SU-DHL-6 (cell line): Measurements from ENCODE around the gene FAM98C.

ENCODE experiments used
- EZH2phosphoT487 ChIP-seq: fragments of 200-600 bp; sonication (generic), shearing (Covaris generic); conservative IDR thresholded peaks from 2 replicates; pipeline ENCODE4 v1.6.1; 2018; ENCODE audit warnings: mild to moderate bottlenecking, antibody characterized with exemption, low read length, moderate library complexity, mixed read lengths
- TF ChIP-seq, protein P1 (sequence below): fragments of 200-600 bp; sonication (generic); IDR thresholded peaks from one replicate; pipeline ENCODE4 v1.5.1; 2017; ENCODE audit warnings: antibody characterized with exemption, mild to moderate bottlenecking, low read length, moderate library complexity; ENCODE audit not compliant: insufficient read depth, poor library complexity, severe bottlenecking

DNA sequence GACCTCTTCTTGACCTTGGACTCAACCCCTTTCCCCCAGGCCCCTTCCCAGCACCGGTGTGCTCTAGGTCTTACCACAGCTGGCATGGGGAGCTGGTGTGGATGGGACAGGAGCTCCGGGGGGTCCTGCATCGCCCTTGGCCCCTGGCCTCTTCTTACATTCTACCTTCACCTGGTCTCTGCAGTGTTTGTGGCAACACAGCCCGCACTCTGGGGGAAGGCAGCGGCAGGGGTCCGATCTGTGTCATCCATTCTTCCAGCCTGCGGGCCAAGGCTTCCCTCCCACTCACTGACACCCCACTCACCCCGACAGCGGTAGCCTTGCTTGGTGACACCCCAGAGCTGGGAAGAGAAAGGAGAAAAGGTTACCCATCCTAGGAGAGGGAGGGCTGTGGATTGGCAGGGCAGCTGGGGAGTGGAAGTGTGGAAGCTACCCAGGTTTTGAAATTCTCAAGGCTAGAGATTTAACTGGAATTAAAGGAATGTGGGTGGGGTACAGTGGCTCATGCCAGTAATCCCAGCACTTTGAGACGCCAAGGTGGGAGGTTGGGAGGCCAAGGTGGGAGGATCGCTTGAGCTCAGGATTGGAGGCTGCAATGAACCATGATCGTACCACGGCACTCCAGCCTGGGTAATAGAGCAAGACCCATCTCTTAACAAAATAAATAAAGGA, 8.3 kb downstream of the FAM98C start:
- TF ChIP-seq, protein P1, sequence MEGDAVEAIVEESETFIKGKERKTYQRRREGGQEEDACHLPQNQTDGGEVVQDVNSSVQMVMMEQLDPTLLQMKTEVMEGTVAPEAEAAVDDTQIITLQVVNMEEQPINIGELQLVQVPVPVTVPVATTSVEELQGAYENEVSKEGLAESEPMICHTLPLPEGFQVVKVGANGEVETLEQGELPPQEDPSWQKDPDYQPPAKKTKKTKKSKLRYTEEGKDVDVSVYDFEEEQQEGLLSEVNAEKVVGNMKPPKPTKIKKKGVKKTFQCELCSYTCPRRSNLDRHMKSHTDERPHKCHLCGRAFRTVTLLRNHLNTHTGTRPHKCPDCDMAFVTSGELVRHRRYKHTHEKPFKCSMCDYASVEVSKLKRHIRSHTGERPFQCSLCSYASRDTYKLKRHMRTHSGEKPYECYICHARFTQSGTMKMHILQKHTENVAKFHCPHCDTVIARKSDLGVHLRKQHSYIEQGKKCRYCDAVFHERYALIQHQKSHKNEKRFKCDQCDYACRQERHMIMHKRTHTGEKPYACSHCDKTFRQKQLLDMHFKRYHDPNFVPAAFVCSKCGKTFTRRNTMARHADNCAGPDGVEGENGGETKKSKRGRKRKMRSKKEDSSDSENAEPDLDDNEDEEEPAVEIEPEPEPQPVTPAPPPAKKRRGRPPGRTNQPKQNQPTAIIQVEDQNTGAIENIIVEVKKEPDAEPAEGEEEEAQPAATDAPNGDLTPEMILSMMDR, result no peak
- TF ChIP-seq EZH2phosphoT487, result no peak
